SK-N-SH (cell line): ENCODE measurements around the gene CSH2.
"Not testable (repeated sequence)": the region's sequence is repeated elsewhere in the genome, so short reads cannot be mapped to it uniquely, and the experiment has no call there.

Experiments
- CHD2 ChIP-seq: fragments of 150-350 bp; IDR thresholded peaks from 2 replicates; pipeline ENCODE4 v1.6.1; 2018; ENCODE audit warnings: low read length; ENCODE audit not compliant: partially characterized antibody
- EZH2phosphoT487 ChIP-seq: fragments of 200-600 bp; sonication (generic); IDR thresholded peaks from 2 replicates; pipeline ENCODE4 v1.6.1; 2017; ENCODE audit warnings: low read depth, mixed run types, mild to moderate bottlenecking, antibody characterized with exemption, moderate library complexity, borderline replicate concordance
- FOXJ3 ChIP-seq: sonication (generic); formaldehyde crosslinking; IDR thresholded peaks from 2 replicates; pipeline ENCODE4 v1.5.1; 2020; ENCODE audit warnings: mild to moderate bottlenecking, missing genetic modification reagents
- FOXM1 ChIP-seq: IDR thresholded peaks from 2 replicates; pipeline ENCODE4 v1.4.0; 2012; ENCODE audit warnings: low read depth, mild to moderate bottlenecking
- YY1 ChIP-seq: IDR thresholded peaks from 2 replicates; pipeline ENCODE4 v1.4.0; 2012; ENCODE audit warnings: low read depth, mild to moderate bottlenecking
- TF ChIP-seq, protein P1 (sequence below): fragments of 150-350 bp; IDR thresholded peaks from 2 replicates; pipeline ENCODE4 v1.6.1; 2017; ENCODE audit warnings: antibody characterized with exemption, low read length, low read depth, borderline replicate concordance

DNA sequence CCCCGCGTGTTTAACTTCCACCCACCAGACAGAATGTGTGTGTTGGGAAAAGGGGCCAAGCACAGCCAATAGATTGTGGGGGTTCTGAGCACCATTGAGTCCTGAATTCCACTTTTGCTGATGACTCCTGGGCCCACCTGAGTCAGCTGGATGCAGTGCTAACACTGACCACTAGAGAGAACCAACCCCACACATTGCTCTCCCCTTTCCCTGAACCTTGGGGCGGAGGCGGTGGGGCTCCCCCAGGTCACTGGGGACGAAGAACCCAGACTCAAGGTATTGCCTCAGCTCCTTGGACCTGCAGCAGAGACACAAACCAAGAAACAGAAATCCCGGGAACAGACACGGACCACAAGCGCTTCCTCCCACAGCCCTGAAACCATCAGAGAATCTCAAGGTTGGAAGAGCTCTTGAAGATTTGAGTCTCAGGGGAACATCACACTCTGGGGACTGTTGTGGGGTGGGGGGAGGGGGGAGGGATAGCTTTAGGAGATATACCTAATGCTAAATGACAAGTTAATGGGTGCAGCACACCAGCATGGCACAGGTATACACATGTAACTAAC lies 667 bp upstream of the CSH2 start:
- not testable (repeated sequence) for TF ChIP-seq EZH2phosphoT487, FOXJ3, YY1, FOXM1, CHD2
- TF ChIP-seq, protein P1, sequence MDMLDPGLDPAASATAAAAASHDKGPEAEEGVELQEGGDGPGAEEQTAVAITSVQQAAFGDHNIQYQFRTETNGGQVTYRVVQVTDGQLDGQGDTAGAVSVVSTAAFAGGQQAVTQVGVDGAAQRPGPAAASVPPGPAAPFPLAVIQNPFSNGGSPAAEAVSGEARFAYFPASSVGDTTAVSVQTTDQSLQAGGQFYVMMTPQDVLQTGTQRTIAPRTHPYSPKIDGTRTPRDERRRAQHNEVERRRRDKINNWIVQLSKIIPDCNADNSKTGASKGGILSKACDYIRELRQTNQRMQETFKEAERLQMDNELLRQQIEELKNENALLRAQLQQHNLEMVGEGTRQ: not testable (repeated sequence)
